Muscle layer of duodenum (tissue), 2 donors: ENCODE results near the gene ETNK2.

Experiments used
- H3K27ac ChIP-seq: one replicate; pipeline ENCODE4 v1.7.0; 2013; ENCODE audit warnings: mild to moderate bottlenecking, low read length
- H3K27me3 ChIP-seq: one replicate; pipeline ENCODE4 v1.7.0; 2013; ENCODE audit warnings: low read depth, mild to moderate bottlenecking, control low read depth, low read length
- H3K36me3 ChIP-seq, 2 donors: one replicate each; pipeline ENCODE4 v1.7.0; 2013; ENCODE audit warnings: low read length in 2 of 2, control low read depth in 1 of 2, mild to moderate bottlenecking in 1 of 2; ENCODE audit not compliant: insufficient read depth in 2 of 2, control insufficient read depth in 1 of 2
- H3K4me1 ChIP-seq, 2 donors: one replicate each; pipeline ENCODE4 v1.7.0; 2013; ENCODE audit warnings: low read length in 2 of 2, mild to moderate bottlenecking in 2 of 2, control low read depth in 1 of 2, moderate library complexity in 1 of 2; ENCODE audit not compliant: insufficient read depth in 2 of 2, control insufficient read depth in 1 of 2
- H3K4me3 ChIP-seq, 2 donors: one replicate each; pipeline ENCODE4 v1.7.0; 2013; ENCODE audit warnings: low read length in 2 of 2, low read depth in 1 of 2, mild to moderate bottlenecking in 1 of 2
- H3K9me3 ChIP-seq, 2 donors: one replicate each; pipeline ENCODE4 v1.7.0; 2013; ENCODE audit warnings: low read length in 2 of 2, control low read depth in 1 of 2, mild to moderate bottlenecking in 1 of 2; ENCODE audit not compliant: control insufficient read depth in 1 of 2
- donor health status: healthy.

The ETNK2 gene

GRCh38 chr1:204172404-204173029 is 20.7 kb upstream of the ETNK2 start:
- no peak overlapping the region for H3K27ac ChIP-seq
- no peak overlapping the region for H3K4me3 ChIP-seq
- no peaks in the 10 kb centered on the region for H3K4me1 ChIP-seq
- H3K9me3 ChIP-seq, result peaks cover 0 to 16% of the 10 kb centered on the region in 2 donors
- H3K36me3 ChIP-seq, result no peaks in the 10 kb centered on the region
- H3K27me3 ChIP-seq, result no peaks in the 10 kb centered on the region

GRCh38 chr1:204171751-204172178 is 19.9 kb upstream of the ETNK2 start:
- no peaks in the 10 kb centered on the region for H3K27me3 ChIP-seq
- H3K4me1 ChIP-seq, result no peaks in the 10 kb centered on the region
- no peak overlapping the region for H3K4me3 ChIP-seq
- no peak overlapping the region for H3K27ac ChIP-seq
- H3K9me3 ChIP-seq, result peaks cover 0 to 16% of the 10 kb centered on the region in 2 donors
- H3K36me3 ChIP-seq, result no peaks in the 10 kb centered on the region

- Histone ChIP-seq H3K36me3 (no peaks in the 10 kb centered on the region), H3K4me1 (no peaks in the 10 kb centered on the region)
These were observed 18.8 kb upstream of the ETNK2 start for GRCh38 chr1:204170494-204171155.

GRCh38 chr1:204169858-204170257 is 18.0 kb upstream of the ETNK2 start:
- Histone ChIP-seq H3K36me3 (no peaks in the 10 kb centered on the region), H3K9me3 (peaks cover 0 to 16% of the 10 kb centered on the region in 2 donors), H3K27ac (no peak overlapping the region), H3K27me3 (no peaks in the 10 kb centered on the region), H3K4me1 (no peaks in the 10 kb centered on the region), H3K4me3 (no peak overlapping the region)

More at GRCh38 chr1:204170494-204171155, 18.8 kb upstream of the ETNK2 start:
- no peak overlapping the region for H3K4me3 ChIP-seq
- no peak overlapping the region for H3K27ac ChIP-seq
- peaks cover 0 to 16% of the 10 kb centered on the region in 2 donors for H3K9me3 ChIP-seq
- no peaks in the 10 kb centered on the region for H3K27me3 ChIP-seq

GRCh38 chr1:204167730-204168129 is 15.9 kb upstream of the ETNK2 start:
- Histone ChIP-seq H3K36me3 (no peaks in the 10 kb centered on the region), H3K27ac (no peak overlapping the region), H3K9me3 (peaks cover 0 to 16% of the 10 kb centered on the region in 2 donors), H3K27me3 (no peaks in the 10 kb centered on the region), H3K4me3 (no peak overlapping the region), H3K4me1 (no peaks in the 10 kb centered on the region)

- Histone ChIP-seq H3K27ac (no peak within 1 kb of the TSS), H3K27me3 (peaks cover 8% of the 10 kb centered on the region), H3K4me1 (no peaks in the 10 kb centered on the region), H3K36me3 (no peaks in the 10 kb centered on the region), H3K9me3 (peaks cover 0 to 16% of the 10 kb centered on the region in 2 donors), H3K4me3 (no peak within 1 kb of the TSS)
These were observed 14.4 kb upstream of the ETNK2 start, which contains the start of gene REN for GRCh38 chr1:204166219-204166618. Gene REN (minus strand): TSS chr1:204166337. CDS start chr1:204166293, 44 bp downstream.

- Histone ChIP-seq H3K9me3 (no peaks in the 10 kb centered on the region), H3K36me3 (no peaks in the 10 kb centered on the region), H3K27me3 (peaks cover 8% of the 10 kb centered on the region), H3K27ac (no peak overlapping the region), H3K4me3 (no peak overlapping the region), H3K4me1 (no peaks in the 10 kb centered on the region)
These were observed 10.7 kb upstream of the ETNK2 start for GRCh38 chr1:204162494-204163074.

GRCh38 chr1:204161609-204162493 is 10.0 kb upstream of the ETNK2 start:
- H3K27ac ChIP-seq, result no peak overlapping the region
- H3K4me3 ChIP-seq, result no peak overlapping the region
- no peaks in the 10 kb centered on the region for H3K4me1 ChIP-seq
- H3K9me3 ChIP-seq, result no peaks in the 10 kb centered on the region
- H3K36me3 ChIP-seq, result no peaks in the 10 kb centered on the region
- peaks cover 8% of the 10 kb centered on the region for H3K27me3 ChIP-seq

- Histone ChIP-seq H3K4me1 (no peaks in the 10 kb centered on the region), H3K9me3 (no peaks in the 10 kb centered on the region), H3K4me3 (no peak overlapping the region), H3K27ac (no peak overlapping the region), H3K27me3 (peaks cover 8% of the 10 kb centered on the region), H3K36me3 (no peaks in the 10 kb centered on the region)
These were observed 6.1 kb upstream of the ETNK2 start for GRCh38 chr1:204157962-204158361.

GRCh38 chr1:204155881-204156280 is 4.0 kb upstream of the ETNK2 start:
- no peaks in the 10 kb centered on the region for H3K36me3 ChIP-seq
- peaks cover 0 to 8% of the 10 kb centered on the region in 2 donors for H3K4me1 ChIP-seq
- H3K27me3 ChIP-seq, result no peaks in the 10 kb centered on the region
- H3K9me3 ChIP-seq, result no peaks in the 10 kb centered on the region
- H3K27ac ChIP-seq, result no peak overlapping the region
- no peak overlapping the region for H3K4me3 ChIP-seq
